ENCODE data around the gene JAKMIP2.

- TF ChIP-seq, protein P1, sequence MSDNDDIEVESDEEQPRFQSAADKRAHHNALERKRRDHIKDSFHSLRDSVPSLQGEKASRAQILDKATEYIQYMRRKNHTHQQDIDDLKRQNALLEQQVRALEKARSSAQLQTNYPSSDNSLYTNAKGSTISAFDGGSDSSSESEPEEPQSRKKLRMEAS (IDR thresholded peaks at IDR 0.05) = no peak
- TF ChIP-seq NFIC (IDR thresholded peaks at IDR 0.05) = no peak
- TF ChIP-seq RAD21 (IDR thresholded peaks at IDR 0.05; ENCODE audit: low read depth) = no peak
- TF ChIP-seq CREB1 (IDR thresholded peaks at IDR 0.05; ENCODE audit: low read depth) = no peak
- TF ChIP-seq YY1 (IDR thresholded peaks at IDR 0.05; ENCODE audit: low read depth) = no peak
- no peak for TF ChIP-seq TAF1 (IDR thresholded peaks at IDR 0.05; ENCODE audit: low read depth)
- no peak for TF ChIP-seq CEBPB (IDR thresholded peaks at IDR 0.05)
These were observed 46.9 kb downstream of the JAKMIP2 start for GRCh38 chr5:147735621-147736125.

Data from Ishikawa (cell line).